ENCODE measurements around the gene CMPK2. TPM values are rescaled to one million over a fixed set of nuclear protein-coding genes. Genes with fewer than 3 reads are reported as not detected.

Gene CMPK2
- total and polyA plus RNA-seq, 9 of the 15 experiments (the other 6 are each of a cell fraction or from before 2014, with no cell fraction given) = 2.6 to 10.5 (median 5.0) TPM

DNA sequence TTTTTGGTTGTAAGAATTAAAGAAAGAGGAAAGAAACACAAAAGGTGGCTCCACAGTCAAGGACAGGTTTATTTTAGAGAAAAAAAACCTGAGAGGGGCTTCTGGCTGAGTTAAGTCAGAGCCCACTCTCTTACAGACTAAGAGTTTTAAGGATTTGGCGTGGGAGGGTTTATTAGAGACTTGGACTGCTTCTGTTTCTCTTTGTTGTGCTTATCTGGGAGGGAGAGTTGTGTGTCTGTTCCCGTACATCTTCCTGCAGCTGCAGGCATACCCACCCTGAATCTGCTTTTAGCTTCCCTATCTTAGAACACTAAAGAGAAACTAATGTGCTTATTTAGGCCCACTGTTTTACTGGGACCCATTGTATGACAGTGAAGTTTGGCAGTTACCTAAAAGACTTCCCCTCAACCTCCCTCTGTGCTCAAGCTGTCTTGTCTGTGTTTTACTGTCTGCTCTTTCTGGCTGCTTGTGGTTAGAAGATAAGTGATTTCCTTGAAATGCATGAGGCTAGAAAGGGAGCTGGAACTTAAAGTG is 14.6 kb upstream of the CMPK2 start:
- Histone ChIP-seq H3K9me3 (replicated peaks; ENCODE audit: control insufficient read depth, insufficient read depth, low read depth, low read length) (peaks cover 18% of the 10 kb centered on the region), H2AFZ (ENCODE audit: low read depth, low read length) (peak overlapping the region; percentile 52; the same call in 1 of the 2 replicates), H3K9me1 (ENCODE audit: control insufficient read depth, insufficient read depth, low read length) (no peaks in the 10 kb centered on the region), H3K4me3 (no peak overlapping the region), H3K4me1 (replicated peaks in 1 of 2; ENCODE audit: control insufficient read depth in 2 of 2, insufficient read depth in 2 of 2, low read length in 2 of 2) (peaks cover 17 to 53% of the 10 kb centered on the region in 2 experiments; a peak in 4 of 5 replicates), H3K9ac (ENCODE audit: insufficient read depth in 1 of 2, low read depth in 2 of 2, low read length in 2 of 2) (peak overlapping the region in 1 of 2 experiments; percentile 27; a peak in 2 of 4 replicates), H4K20me1 (replicated peaks; ENCODE audit: control insufficient read depth, insufficient read depth, low read length) (no peaks in the 10 kb centered on the region), H3K27ac (ENCODE audit: extremely low read depth, low read depth, low read length) (peak overlapping the region; percentile 77), H3K36me3 (ENCODE audit: control insufficient read depth, insufficient read depth, low read length) (no peaks in the 10 kb centered on the region), H3K27me3 (ENCODE audit: control insufficient read depth in 2 of 2, insufficient read depth in 2 of 2, low read length in 2 of 2) (no peaks in the 10 kb centered on the region), H3K79me2 (ENCODE audit: control insufficient read depth, insufficient read depth, low read length) (no peaks in the 10 kb centered on the region), H3K4me2 (ENCODE audit: insufficient read depth, low read length) (peak overlapping the region; percentile 36; the same call in 1 of the 2 replicates)
- ChIA-PET POLR2A (interaction anchor here (0.9 to 1.2 kb wide), 2 partner anchors 9 to 16 kb away, joined by 3 to 4 read pairs; no protein-coding TSS in a partner anchor), CTCF (ENCODE audit: low intra/inter-chr PET ratio) (no interaction called here)
- FAIRE-seq = peak; percentile 96
- intact Hi-C loops (cut with micrococcal nuclease) (loop anchor here (1.0 to 2.0 kb wide), 3 partner anchors 14 to 29 kb away; no protein-coding TSS in a partner anchor), in situ Hi-C loops (cut with MboI) (no loop called here)
- WGBS (ENCODE audit: insufficient coverage, low coverage, missing lambda C conversion rate) = 5% methylated on average over 2 of the region's 2 CpGs
- BruUV-seq (replicated peaks) = no TSS peak
- peak in 2 of 4 experiments; percentile 63 to 91 for DNase-seq (ENCODE audit: extremely low read depth in 1 of 4, low spot score in 3 of 4)
- peak; percentile 91 for ATAC-seq
- TF ChIP-seq CREB1 (IDR thresholded peaks at IDR 0.05) = 0 out of 2 replicates have a peak, but pooled peaks have one; percentile 20
- no peak for TF ChIP-seq CREB1 (CRISPR knock-in tag; IDR thresholded peaks at IDR 0.05)
- peak; percentile 89 for TF ChIP-seq HDAC3 (IDR thresholded peaks at IDR 0.05; ENCODE audit: borderline replicate concordance, partially characterized antibody)
- TF ChIP-seq SAFB2 (IDR thresholded peaks at IDR 0.05; ENCODE audit: borderline replicate concordance, low read depth, low read length, severe bottlenecking) = no peak
- no peak for TF ChIP-seq WHSC1 (IDR thresholded peaks at IDR 0.05; ENCODE audit: low read length)
- peak; percentile 76 for TF ChIP-seq EGR1 (conservative IDR thresholded peaks at IDR 0.05)
- TF ChIP-seq GATA2 (CRISPR knock-in tag; IDR thresholded peaks at IDR 0.05) = peak; percentile 90
- no peak for TF ChIP-seq BACH1 (tag; IDR thresholded peaks at IDR 0.05)
- no peak for TF ChIP-seq JUNB (CRISPR knock-in tag; conservative IDR thresholded peaks at IDR 0.05)
- TF ChIP-seq, protein P1, sequence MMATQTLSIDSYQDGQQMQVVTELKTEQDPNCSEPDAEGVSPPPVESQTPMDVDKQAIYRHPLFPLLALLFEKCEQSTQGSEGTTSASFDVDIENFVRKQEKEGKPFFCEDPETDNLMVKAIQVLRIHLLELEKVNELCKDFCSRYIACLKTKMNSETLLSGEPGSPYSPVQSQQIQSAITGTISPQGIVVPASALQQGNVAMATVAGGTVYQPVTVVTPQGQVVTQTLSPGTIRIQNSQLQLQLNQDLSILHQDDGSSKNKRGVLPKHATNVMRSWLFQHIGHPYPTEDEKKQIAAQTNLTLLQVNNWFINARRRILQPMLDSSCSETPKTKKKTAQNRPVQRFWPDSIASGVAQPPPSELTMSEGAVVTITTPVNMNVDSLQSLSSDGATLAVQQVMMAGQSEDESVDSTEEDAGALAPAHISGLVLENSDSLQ (IDR thresholded peaks at IDR 0.05) = peak; percentile 67
- peak; percentile 68 for TF ChIP-seq L3MBTL2 (IDR thresholded peaks at IDR 0.05)
- TF ChIP-seq MYBL2 (IDR thresholded peaks at IDR 0.05; ENCODE audit: low read depth) = no peak
- no peak for TF ChIP-seq MYBL2 (CRISPR knock-in tag; IDR thresholded peaks at IDR 0.05; ENCODE audit: borderline replicate concordance)
- TF ChIP-seq NFIC (IDR thresholded peaks at IDR 0.05) = peak; percentile 86
- peak; percentile 92 for TF ChIP-seq SOX6 (IDR thresholded peaks at IDR 0.05)
- peak; percentile 72; the same call in 1 of the 2 replicates for TF ChIP-seq SMARCC2 (IDR thresholded peaks at IDR 0.05; ENCODE audit: low read depth)
- no peak for TF ChIP-seq SREBF2 (CRISPR knock-in tag; IDR thresholded peaks at IDR 0.05)
- 0 out of 2 replicates have a peak, but pooled peaks have one; percentile 31 for TF ChIP-seq NFE2 (IDR thresholded peaks at IDR 0.05; ENCODE audit: low read depth)
- TF ChIP-seq ATF1 (CRISPR knock-in tag; IDR thresholded peaks at IDR 0.05) = no peak
- peak; percentile 33; the same call in 1 of the 2 replicates for TF ChIP-seq ATF1 (tag; IDR thresholded peaks at IDR 0.05)
- TF ChIP-seq SMARCA4 (IDR thresholded peaks at IDR 0.05) = peak; percentile 95
- TF ChIP-seq, protein P2, sequence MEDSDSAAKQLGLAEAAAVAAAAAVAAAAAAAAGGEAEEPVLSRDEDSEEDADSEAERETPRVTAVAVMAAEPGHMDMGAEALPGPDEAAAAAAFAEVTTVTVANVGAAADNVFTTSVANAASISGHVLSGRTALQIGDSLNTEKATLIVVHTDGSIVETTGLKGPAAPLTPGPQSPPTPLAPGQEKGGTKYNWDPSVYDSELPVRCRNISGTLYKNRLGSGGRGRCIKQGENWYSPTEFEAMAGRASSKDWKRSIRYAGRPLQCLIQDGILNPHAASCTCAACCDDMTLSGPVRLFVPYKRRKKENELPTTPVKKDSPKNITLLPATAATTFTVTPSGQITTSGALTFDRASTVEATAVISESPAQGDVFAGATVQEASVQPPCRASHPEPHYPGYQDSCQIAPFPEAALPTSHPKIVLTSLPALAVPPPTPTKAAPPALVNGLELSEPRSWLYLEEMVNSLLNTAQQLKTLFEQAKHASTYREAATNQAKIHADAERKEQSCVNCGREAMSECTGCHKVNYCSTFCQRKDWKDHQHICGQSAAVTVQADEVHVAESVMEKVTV (CRISPR knock-in tag; IDR thresholded peaks at IDR 0.05) = no peak

Measured in K562 (cell line).